Liver (tissue), 3 donors: ENCODE results near the gene ANKFY1.

Source experiments
- ATF3 ChIP-seq: IDR thresholded peaks from 2 replicates; pipeline ENCODE4 v1.6.1; 2016; ENCODE audit warnings: antibody characterized with exemption
- SP1 ChIP-seq: IDR thresholded peaks from 2 replicates; pipeline ENCODE4 v1.6.1; 2018; ENCODE audit warnings: antibody characterized with exemption, mild to moderate bottlenecking
- YY1 ChIP-seq: IDR thresholded peaks from 2 replicates; pipeline ENCODE4 v1.6.1; 2016; ENCODE audit warnings: antibody characterized with exemption, mild to moderate bottlenecking
- TF ChIP-seq, protein P1 (sequence below): fragments of 150-350 bp; IDR thresholded peaks from 2 replicates; pipeline ENCODE4 v1.5.1; 2017; ENCODE audit warnings: improper control_type of control experiment, low read depth, low read length; ENCODE audit not compliant: missing input control
- TF ChIP-seq, protein P2 (sequence below): IDR thresholded peaks from 2 replicates; pipeline ENCODE4 v1.6.1; 2016; ENCODE audit warnings: antibody characterized with exemption, mild to moderate bottlenecking
- donor health status: healthy.
- donor health status: healthy.

GRCh38 chr17:4184811-4185210, 79.0 kb downstream of the ANKFY1 start:
- TF ChIP-seq, protein P1, sequence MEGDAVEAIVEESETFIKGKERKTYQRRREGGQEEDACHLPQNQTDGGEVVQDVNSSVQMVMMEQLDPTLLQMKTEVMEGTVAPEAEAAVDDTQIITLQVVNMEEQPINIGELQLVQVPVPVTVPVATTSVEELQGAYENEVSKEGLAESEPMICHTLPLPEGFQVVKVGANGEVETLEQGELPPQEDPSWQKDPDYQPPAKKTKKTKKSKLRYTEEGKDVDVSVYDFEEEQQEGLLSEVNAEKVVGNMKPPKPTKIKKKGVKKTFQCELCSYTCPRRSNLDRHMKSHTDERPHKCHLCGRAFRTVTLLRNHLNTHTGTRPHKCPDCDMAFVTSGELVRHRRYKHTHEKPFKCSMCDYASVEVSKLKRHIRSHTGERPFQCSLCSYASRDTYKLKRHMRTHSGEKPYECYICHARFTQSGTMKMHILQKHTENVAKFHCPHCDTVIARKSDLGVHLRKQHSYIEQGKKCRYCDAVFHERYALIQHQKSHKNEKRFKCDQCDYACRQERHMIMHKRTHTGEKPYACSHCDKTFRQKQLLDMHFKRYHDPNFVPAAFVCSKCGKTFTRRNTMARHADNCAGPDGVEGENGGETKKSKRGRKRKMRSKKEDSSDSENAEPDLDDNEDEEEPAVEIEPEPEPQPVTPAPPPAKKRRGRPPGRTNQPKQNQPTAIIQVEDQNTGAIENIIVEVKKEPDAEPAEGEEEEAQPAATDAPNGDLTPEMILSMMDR = no peak
- TF ChIP-seq YY1 (no peak), ATF3 (no peak), SP1 (no peak)
- TF ChIP-seq, protein P2, sequence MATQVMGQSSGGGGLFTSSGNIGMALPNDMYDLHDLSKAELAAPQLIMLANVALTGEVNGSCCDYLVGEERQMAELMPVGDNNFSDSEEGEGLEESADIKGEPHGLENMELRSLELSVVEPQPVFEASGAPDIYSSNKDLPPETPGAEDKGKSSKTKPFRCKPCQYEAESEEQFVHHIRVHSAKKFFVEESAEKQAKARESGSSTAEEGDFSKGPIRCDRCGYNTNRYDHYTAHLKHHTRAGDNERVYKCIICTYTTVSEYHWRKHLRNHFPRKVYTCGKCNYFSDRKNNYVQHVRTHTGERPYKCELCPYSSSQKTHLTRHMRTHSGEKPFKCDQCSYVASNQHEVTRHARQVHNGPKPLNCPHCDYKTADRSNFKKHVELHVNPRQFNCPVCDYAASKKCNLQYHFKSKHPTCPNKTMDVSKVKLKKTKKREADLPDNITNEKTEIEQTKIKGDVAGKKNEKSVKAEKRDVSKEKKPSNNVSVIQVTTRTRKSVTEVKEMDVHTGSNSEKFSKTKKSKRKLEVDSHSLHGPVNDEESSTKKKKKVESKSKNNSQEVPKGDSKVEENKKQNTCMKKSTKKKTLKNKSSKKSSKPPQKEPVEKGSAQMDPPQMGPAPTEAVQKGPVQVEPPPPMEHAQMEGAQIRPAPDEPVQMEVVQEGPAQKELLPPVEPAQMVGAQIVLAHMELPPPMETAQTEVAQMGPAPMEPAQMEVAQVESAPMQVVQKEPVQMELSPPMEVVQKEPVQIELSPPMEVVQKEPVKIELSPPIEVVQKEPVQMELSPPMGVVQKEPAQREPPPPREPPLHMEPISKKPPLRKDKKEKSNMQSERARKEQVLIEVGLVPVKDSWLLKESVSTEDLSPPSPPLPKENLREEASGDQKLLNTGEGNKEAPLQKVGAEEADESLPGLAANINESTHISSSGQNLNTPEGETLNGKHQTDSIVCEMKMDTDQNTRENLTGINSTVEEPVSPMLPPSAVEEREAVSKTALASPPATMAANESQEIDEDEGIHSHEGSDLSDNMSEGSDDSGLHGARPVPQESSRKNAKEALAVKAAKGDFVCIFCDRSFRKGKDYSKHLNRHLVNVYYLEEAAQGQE = no peak
